Endothelial cell (in vitro differentiated cells): Measurements from ENCODE around the gene DMAC2L. TPM values are rescaled to one million over a fixed set of nuclear protein-coding genes. Genes with fewer than 3 reads are reported as not detected.
A peak's percentile ranks its signal among the peaks of the same experiment; 100 is the strongest.

ENCODE experiments used
- DNase-seq: peaks from one replicate; pipeline ENCODE4 v3.0.0; 2021; ENCODE audit warnings: low spot score
- H3K27ac Mint-ChIP-seq: one replicate; pipeline ENCODE4 v1.8.0; 2021; ENCODE audit warnings: mixed read lengths, inconsistent platforms; ENCODE audit not compliant: unreplicated experiment
- H3K27me3 Mint-ChIP-seq: one replicate; pipeline ENCODE4 v1.8.0; 2021; ENCODE audit warnings: mild to moderate bottlenecking, moderate library complexity, mixed read lengths, inconsistent platforms; ENCODE audit not compliant: unreplicated experiment
- H3K36me3 Mint-ChIP-seq: one replicate; pipeline ENCODE4 v1.8.0; 2021; ENCODE audit warnings: mild to moderate bottlenecking, low read depth, mixed read lengths, inconsistent platforms; ENCODE audit not compliant: unreplicated experiment
- H3K4me1 Mint-ChIP-seq: one replicate; pipeline ENCODE4 v1.8.0; 2021; ENCODE audit warnings: mild to moderate bottlenecking, mixed read lengths, inconsistent platforms; ENCODE audit not compliant: unreplicated experiment
- H3K4me3 Mint-ChIP-seq: one replicate; pipeline ENCODE4 v1.8.0; 2021; ENCODE audit warnings: mild to moderate bottlenecking, mixed read lengths, inconsistent platforms; ENCODE audit not compliant: unreplicated experiment
- H3K9me3 Mint-ChIP-seq: one replicate; pipeline ENCODE4 v1.8.0; 2021; ENCODE audit warnings: mixed read lengths, inconsistent platforms; ENCODE audit not compliant: unreplicated experiment
- CTCF ChIP-seq: fragments of 200-600 bp; sonication (generic); IDR thresholded peaks from one replicate; pipeline ENCODE4 v1.5.0; 2021; ENCODE audit warnings: antibody characterized with exemption; ENCODE audit not compliant: unreplicated experiment
- total RNA-seq: library from RNA; stranded (reverse); fragmentation: NEBNext Ultra II Directional; extraction: Animal tissue kit (Norgen Biotek cat#: 25700); gene quantifications from one replicate; pipeline ENCODE4 v1.2.1, GENCODE V29; 2021; ENCODE audit not compliant: unreplicated experiment

The DMAC2L gene
- total RNA-seq, 1 donor from 2014 or later, result 14.1 TPM

- Mint-ChIP-seq H3K36me3 (no peaks in the 10 kb centered on the region), H3K4me1 (peaks cover 46% of the 10 kb centered on the region), H3K4me3 (peak overlapping the region; percentile 71), H3K9me3 (no peaks in the 10 kb centered on the region), H3K27ac (peak overlapping the region; percentile 98), H3K27me3 (peaks cover 2% of the 10 kb centered on the region)
- no peak for TF ChIP-seq CTCF
- DNase-seq, result peak; percentile 20
Measured at GRCh38 chr14:50335389-50335788, 23.3 kb downstream of the DMAC2L start.

- Mint-ChIP-seq H3K4me3 (peak overlapping the region; percentile 75), H3K4me1 (peaks cover 51% of the 10 kb centered on the region), H3K27ac (peak overlapping the region; percentile 98), H3K9me3 (no peaks in the 10 kb centered on the region), H3K36me3 (no peaks in the 10 kb centered on the region), H3K27me3 (peaks cover 2% of the 10 kb centered on the region)
- DNase-seq, result peak; percentile 66
- no peak for TF ChIP-seq CTCF
Measured at GRCh38 chr14:50335989-50336824, 24.1 kb downstream of the DMAC2L start.

DNA sequence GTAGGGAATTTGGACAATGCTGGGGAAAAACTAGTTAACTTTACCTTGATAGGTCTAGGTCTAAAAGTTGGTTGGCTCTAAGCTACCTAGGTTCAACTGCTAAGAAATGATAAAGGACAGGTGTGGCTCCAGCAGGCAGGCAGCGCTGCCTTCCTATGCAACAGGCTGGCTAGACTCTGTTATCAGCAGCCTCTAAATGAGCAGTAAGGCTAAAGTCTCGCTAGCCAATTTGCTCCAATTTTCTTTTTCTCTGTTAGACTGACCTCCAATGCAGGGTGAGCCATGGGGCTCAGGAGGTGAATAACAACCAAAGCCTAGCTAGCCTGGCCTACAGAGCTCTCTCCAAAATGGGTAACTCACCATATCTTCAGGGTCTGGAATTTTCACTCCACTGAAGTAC lies 26.5 kb downstream of the DMAC2L start:
- H3K27me3 Mint-ChIP-seq, result peaks cover 2% of the 10 kb centered on the region
- no peaks in the 10 kb centered on the region for H3K36me3 Mint-ChIP-seq
- no peak for DNase-seq
- no peak overlapping the region for H3K27ac Mint-ChIP-seq
- no peak for TF ChIP-seq CTCF
- H3K4me1 Mint-ChIP-seq, result peaks cover 56% of the 10 kb centered on the region
- H3K4me3 Mint-ChIP-seq, result no peak overlapping the region
- no peaks in the 10 kb centered on the region for H3K9me3 Mint-ChIP-seq

DNA sequence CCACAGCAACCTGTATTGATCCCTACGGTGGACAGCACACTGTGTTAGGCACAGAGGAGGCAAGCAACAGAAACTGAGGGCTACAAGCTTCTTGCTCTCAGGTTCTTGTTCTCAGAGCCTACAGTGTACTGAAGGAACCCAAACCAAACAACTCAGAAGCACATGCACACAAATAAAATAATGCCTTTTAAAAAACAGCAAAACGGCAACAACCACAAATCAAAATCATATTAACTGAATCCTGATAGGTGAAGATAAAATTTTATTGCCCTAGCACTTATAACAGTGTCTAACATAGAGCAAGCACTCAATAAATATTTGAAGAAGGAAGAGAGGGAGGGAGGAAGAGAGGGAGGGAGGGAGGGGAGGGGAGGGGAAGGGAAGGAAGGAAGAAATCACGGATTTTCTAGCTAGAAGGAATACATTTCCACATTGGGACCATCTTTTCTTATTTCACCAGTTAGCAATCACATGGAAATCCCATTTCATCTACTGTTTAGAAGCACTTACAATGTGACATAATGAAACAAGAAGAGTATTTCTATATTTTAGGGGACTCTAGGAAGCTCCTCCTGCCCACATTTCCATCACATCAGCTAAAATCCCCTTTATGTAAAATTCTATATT lies 27.2 kb downstream of the DMAC2L start:
- H3K4me3 Mint-ChIP-seq, result no peak overlapping the region
- peaks cover 61% of the 10 kb centered on the region for H3K4me1 Mint-ChIP-seq
- peaks cover 5% of the 10 kb centered on the region for H3K27me3 Mint-ChIP-seq
- H3K27ac Mint-ChIP-seq, result no peak overlapping the region
- no peaks in the 10 kb centered on the region for H3K9me3 Mint-ChIP-seq
- no peak for TF ChIP-seq CTCF
- H3K36me3 Mint-ChIP-seq, result no peaks in the 10 kb centered on the region
- DNase-seq, result no peak

GRCh38 chr14:50340045-50340444 lies 27.9 kb downstream of the DMAC2L start:
- H3K36me3 Mint-ChIP-seq, result no peaks in the 10 kb centered on the region
- peaks cover 6% of the 10 kb centered on the region for H3K27me3 Mint-ChIP-seq
- TF ChIP-seq CTCF, result no peak
- H3K4me3 Mint-ChIP-seq, result no peak overlapping the region
- DNase-seq, result no peak
- H3K4me1 Mint-ChIP-seq, result peaks cover 60% of the 10 kb centered on the region
- no peaks in the 10 kb centered on the region for H3K9me3 Mint-ChIP-seq
- H3K27ac Mint-ChIP-seq, result peak overlapping the region; percentile 52
